HEK293 (cell line): ENCODE measurements around the gene SMARCA2.

ENCODE experiments used
- CTCF ChIA-PET: fragments of 350-600 bp; formaldehyde crosslinking; extraction: SDS; loops from one replicate; lab custom pipeline; 2021; ENCODE audit warnings: antibody characterized with exemption; lab: Yijun Ruan, JAX
- POLR2A ChIA-PET: fragments of 300-600 bp; formaldehyde crosslinking; extraction: SDS; loops from one replicate; lab custom pipeline; 2020; ENCODE audit warnings: antibody characterized with exemption, inconsistent platforms; lab: Yijun Ruan, JAX
- H3K27ac ChIP-seq: fragments of 200-500 bp; sonication (Bioruptor generic); 2 replicates; pipeline ENCODE4 v1.5.1; 2014; ENCODE audit warnings: low read depth, low read length, control low read depth, inconsistent platforms; ENCODE audit errors: extremely low read depth
- H3K36me3 ChIP-seq, 2 experiments: fragments of 200-500 bp in 1 of 2; sonication (Bioruptor generic) in 1 of 2; 1 replicate in 1 of 2; 2 replicates in 1 of 2; pipeline ENCODE4 v1.5.1; 2014 to 2017; ENCODE audit warnings: inconsistent platforms in 2 of 2, low read length in 2 of 2; ENCODE audit not compliant: control insufficient read depth in 2 of 2, insufficient read depth in 1 of 2
- H3K4me1 ChIP-seq: fragments of 200-500 bp; sonication (Bioruptor generic); 2 replicates; pipeline ENCODE4 v1.5.1; 2014; ENCODE audit warnings: mild to moderate bottlenecking, low read length, inconsistent platforms; ENCODE audit not compliant: control insufficient read depth, insufficient read depth
- H3K4me3 ChIP-seq: 2 replicates; pipeline ENCODE4 v1.5.1; 2011; ENCODE audit warnings: low read depth, mild to moderate bottlenecking, control low read depth, low read length, moderate library complexity
- H3K9me3 ChIP-seq: fragments of 200-500 bp; sonication (Bioruptor generic); 2 replicates; pipeline ENCODE4 v1.5.1; 2014; ENCODE audit warnings: low read depth, low read length, inconsistent platforms; ENCODE audit not compliant: control insufficient read depth, insufficient read depth
- KLF10 ChIP-seq: fragments of 450-650 bp; IDR thresholded peaks from 2 replicates; pipeline ENCODE4 v1.5.1; 2018; ENCODE audit warnings: missing biosample characterization, mild to moderate bottlenecking, missing genetic modification characterization
- KLF7 ChIP-seq: fragments of 450-650 bp; formaldehyde crosslinking; IDR thresholded peaks from 2 replicates; pipeline ENCODE4 v1.5.1; 2016; ENCODE audit warnings: missing biosample characterization, missing genetic modification characterization, borderline replicate concordance
- PATZ1 ChIP-seq: fragments of 450-650 bp; formaldehyde crosslinking; IDR thresholded peaks from 2 replicates; pipeline ENCODE4 v1.5.1; 2016; ENCODE audit warnings: missing biosample characterization, missing genetic modification characterization
- PRDM2 ChIP-seq: fragments of 450-650 bp; formaldehyde crosslinking; IDR thresholded peaks from 2 replicates; pipeline ENCODE4 v1.5.1; 2016; ENCODE audit warnings: missing biosample characterization, missing genetic modification characterization, borderline replicate concordance
- SCRT2 ChIP-seq: fragments of 450-650 bp; formaldehyde crosslinking; IDR thresholded peaks from 2 replicates; pipeline ENCODE4 v1.5.1; 2016; ENCODE audit warnings: missing biosample characterization, missing genetic modification characterization
- TRIM28 ChIP-seq: IDR thresholded peaks from 2 replicates; pipeline ENCODE4 v1.6.1; 2011; ENCODE audit warnings: low read length, control low read depth, borderline replicate concordance
- ZFP41 ChIP-seq: fragments of 450-650 bp; formaldehyde crosslinking; IDR thresholded peaks from 2 replicates; pipeline ENCODE4 v1.5.1; 2016; ENCODE audit warnings: missing biosample characterization, missing genetic modification characterization, borderline replicate concordance
- ZNF112 ChIP-seq: fragments of 450-650 bp; formaldehyde crosslinking; IDR thresholded peaks from 2 replicates; pipeline ENCODE4 v1.5.0; 2017; ENCODE audit warnings: missing biosample characterization, missing genetic modification characterization
- ZNF121 ChIP-seq: fragments of 450-650 bp; formaldehyde crosslinking; IDR thresholded peaks from 2 replicates; pipeline ENCODE4 v1.5.1; 2016; ENCODE audit warnings: missing biosample characterization, missing genetic modification characterization
- ZNF140 ChIP-seq: fragments of 450-650 bp; formaldehyde crosslinking; IDR thresholded peaks from 2 replicates; pipeline ENCODE4 v1.5.1; 2016; ENCODE audit warnings: missing biosample characterization, missing genetic modification characterization
- ZNF155 ChIP-seq: fragments of 450-650 bp; formaldehyde crosslinking; IDR thresholded peaks from 2 replicates; pipeline ENCODE4 v1.5.1; 2016; ENCODE audit warnings: missing biosample characterization, missing genetic modification characterization
- ZNF16 ChIP-seq: fragments of 450-650 bp; formaldehyde crosslinking; IDR thresholded peaks from 2 replicates; pipeline ENCODE4 v1.5.1; 2016; ENCODE audit warnings: low read depth, missing biosample characterization, missing genetic modification characterization
- ZNF2 ChIP-seq: fragments of 450-650 bp; formaldehyde crosslinking; IDR thresholded peaks from 2 replicates; pipeline ENCODE4 v1.5.1; 2016; ENCODE audit warnings: missing biosample characterization, missing genetic modification characterization
- ZNF239 ChIP-seq: fragments of 450-650 bp; formaldehyde crosslinking; IDR thresholded peaks from 2 replicates; pipeline ENCODE4 v1.5.1; 2016; ENCODE audit warnings: missing biosample characterization, missing genetic modification characterization
- ZNF302 ChIP-seq: fragments of 450-650 bp; formaldehyde crosslinking; IDR thresholded peaks from 2 replicates; pipeline ENCODE4 v1.5.1; 2016; ENCODE audit warnings: missing biosample characterization, missing genetic modification characterization, low read depth
- ZNF362 ChIP-seq: fragments of 450-650 bp; formaldehyde crosslinking; IDR thresholded peaks from 2 replicates; pipeline ENCODE4 v1.5.1; 2016; ENCODE audit warnings: missing biosample characterization, missing genetic modification characterization
- ZNF514 ChIP-seq: fragments of 450-650 bp; formaldehyde crosslinking; IDR thresholded peaks from 2 replicates; pipeline ENCODE4 v1.5.1; 2016; ENCODE audit warnings: missing biosample characterization, missing genetic modification characterization
- ZNF529 ChIP-seq: fragments of 450-650 bp; formaldehyde crosslinking; IDR thresholded peaks from 2 replicates; pipeline ENCODE4 v1.5.1; 2017; ENCODE audit warnings: missing genetic modification characterization, missing biosample characterization; ENCODE audit not compliant: insufficient replicate concordance
- ZNF621 ChIP-seq: fragments of 450-650 bp; formaldehyde crosslinking; IDR thresholded peaks from 2 replicates; pipeline ENCODE4 v1.5.1; 2017; ENCODE audit warnings: missing biosample characterization, missing genetic modification characterization
- ZNF629 ChIP-seq: fragments of 450-650 bp; formaldehyde crosslinking; IDR thresholded peaks from 2 replicates; pipeline ENCODE4 v1.5.1; 2017; ENCODE audit warnings: missing biosample characterization, missing genetic modification characterization
- ZNF777 ChIP-seq: fragments of 450-650 bp; formaldehyde crosslinking; IDR thresholded peaks from 2 replicates; pipeline ENCODE4 v1.5.1; 2017; ENCODE audit warnings: missing biosample characterization, missing genetic modification characterization, borderline replicate concordance
- ZSCAN4 ChIP-seq: fragments of 450-650 bp; formaldehyde crosslinking; IDR thresholded peaks from 2 replicates; pipeline ENCODE4 v1.5.1; 2017; ENCODE audit warnings: missing biosample characterization, missing genetic modification characterization
- TF ChIP-seq, protein P1 (sequence below): fragments of 450-650 bp; formaldehyde crosslinking; IDR thresholded peaks from 2 replicates; pipeline ENCODE4 v1.5.1; 2016; ENCODE audit warnings: missing biosample characterization, missing genetic modification characterization

SMARCA2 gene

DNA sequence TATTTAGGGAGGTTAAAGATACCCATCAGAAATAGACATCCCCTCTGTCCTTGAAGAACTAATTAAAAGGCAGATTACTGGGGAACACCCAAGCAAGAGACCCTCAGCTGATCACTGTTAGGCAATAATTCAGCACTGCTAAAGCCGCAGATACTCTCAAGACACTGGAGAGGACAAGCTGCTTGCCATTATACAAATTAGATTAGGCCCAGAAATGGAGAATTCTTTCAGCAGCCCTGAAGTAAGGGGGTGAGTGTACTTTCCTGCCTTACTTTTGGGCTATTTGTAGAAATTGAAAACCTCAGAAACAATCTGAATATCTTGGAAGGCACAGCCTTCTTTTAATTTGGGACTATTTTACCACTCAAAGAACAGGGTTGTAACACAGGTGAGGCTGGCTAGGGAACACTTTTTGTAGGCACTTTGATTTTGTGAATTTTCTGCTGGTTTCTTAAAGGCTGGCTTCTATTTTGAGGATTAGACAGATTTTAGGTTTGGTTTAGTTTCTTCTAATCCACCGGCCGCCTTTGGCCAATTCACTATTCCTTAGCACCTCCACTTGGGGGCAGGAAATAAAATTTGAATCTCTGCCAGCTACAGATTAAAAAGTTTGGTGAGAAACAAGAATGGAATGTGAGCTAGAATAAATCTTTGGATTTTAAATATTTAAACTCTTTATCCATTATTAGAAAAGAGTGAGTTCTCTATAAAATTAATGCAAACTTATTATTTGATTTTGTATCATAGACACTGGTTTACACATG, 106.0 kb downstream of the SMARCA2 start (continued):
- TF ChIP-seq ZSCAN4 (tag by site-specific recombination) (no peak), ZNF112 (no peak), PATZ1 (tag by site-specific recombination) (no peak), ZNF16 (no peak), ZNF529 (tag by site-specific recombination) (no peak), ZNF121 (tag by site-specific recombination) (no peak), ZNF514 (tag by site-specific recombination) (no peak), KLF10 (tag by site-specific recombination) (no peak), ZNF629 (tag by site-specific recombination) (no peak), ZNF777 (tag by site-specific recombination) (no peak), ZFP41 (tag by site-specific recombination) (no peak)
- TF ChIP-seq, protein P1, sequence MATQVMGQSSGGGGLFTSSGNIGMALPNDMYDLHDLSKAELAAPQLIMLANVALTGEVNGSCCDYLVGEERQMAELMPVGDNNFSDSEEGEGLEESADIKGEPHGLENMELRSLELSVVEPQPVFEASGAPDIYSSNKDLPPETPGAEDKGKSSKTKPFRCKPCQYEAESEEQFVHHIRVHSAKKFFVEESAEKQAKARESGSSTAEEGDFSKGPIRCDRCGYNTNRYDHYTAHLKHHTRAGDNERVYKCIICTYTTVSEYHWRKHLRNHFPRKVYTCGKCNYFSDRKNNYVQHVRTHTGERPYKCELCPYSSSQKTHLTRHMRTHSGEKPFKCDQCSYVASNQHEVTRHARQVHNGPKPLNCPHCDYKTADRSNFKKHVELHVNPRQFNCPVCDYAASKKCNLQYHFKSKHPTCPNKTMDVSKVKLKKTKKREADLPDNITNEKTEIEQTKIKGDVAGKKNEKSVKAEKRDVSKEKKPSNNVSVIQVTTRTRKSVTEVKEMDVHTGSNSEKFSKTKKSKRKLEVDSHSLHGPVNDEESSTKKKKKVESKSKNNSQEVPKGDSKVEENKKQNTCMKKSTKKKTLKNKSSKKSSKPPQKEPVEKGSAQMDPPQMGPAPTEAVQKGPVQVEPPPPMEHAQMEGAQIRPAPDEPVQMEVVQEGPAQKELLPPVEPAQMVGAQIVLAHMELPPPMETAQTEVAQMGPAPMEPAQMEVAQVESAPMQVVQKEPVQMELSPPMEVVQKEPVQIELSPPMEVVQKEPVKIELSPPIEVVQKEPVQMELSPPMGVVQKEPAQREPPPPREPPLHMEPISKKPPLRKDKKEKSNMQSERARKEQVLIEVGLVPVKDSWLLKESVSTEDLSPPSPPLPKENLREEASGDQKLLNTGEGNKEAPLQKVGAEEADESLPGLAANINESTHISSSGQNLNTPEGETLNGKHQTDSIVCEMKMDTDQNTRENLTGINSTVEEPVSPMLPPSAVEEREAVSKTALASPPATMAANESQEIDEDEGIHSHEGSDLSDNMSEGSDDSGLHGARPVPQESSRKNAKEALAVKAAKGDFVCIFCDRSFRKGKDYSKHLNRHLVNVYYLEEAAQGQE (tag by site-specific recombination), result no peak

DNA sequence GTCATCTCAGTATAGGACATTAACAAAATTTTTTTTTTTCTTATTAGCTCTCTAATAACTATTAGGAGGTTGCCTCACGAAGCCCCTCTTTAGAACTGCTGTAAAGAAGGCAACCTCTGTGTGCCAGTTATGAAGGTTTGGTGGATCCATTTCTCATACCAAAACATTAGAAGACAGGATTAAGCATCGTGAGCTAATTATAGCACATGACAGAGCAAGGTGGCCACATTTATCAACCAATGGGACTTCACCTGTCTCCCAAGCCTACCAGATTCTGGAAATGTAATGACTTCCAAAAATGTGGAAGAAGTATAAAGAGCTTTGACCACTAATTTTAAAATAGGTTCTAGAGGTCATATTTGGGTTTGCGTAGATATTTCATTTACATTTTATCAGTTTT, 107.2 kb downstream of the SMARCA2 start:
- ChIA-PET POLR2A (no interaction called here), CTCF (interaction anchor here (0.6 to 2.9 kb wide), 6 partner anchors 10 to 607 kb away, joined by 3 to 11 read pairs (median 4); no protein-coding TSS in a partner anchor)
- Histone ChIP-seq H3K4me3 (no peak overlapping the region), H3K36me3 (peaks cover 4 to 50% of the 10 kb centered on the region in 2 experiments; a peak in 2 of 3 replicates), H3K27ac (no peak overlapping the region), H3K9me3 (no peaks in the 10 kb centered on the region), H3K4me1 (no peaks in the 10 kb centered on the region)
- no peak for TF ChIP-seq ZNF140 (tag by site-specific recombination)
- TF ChIP-seq ZNF155 (tag by site-specific recombination), result no peak
- no peak for TF ChIP-seq ZNF302 (tag by site-specific recombination)
- TF ChIP-seq PRDM2 (tag by site-specific recombination), result no peak
- no peak for TF ChIP-seq ZNF629 (tag by site-specific recombination)
- TF ChIP-seq ZNF621 (tag by site-specific recombination), result no peak
- TF ChIP-seq ZNF239 (tag by site-specific recombination), result no peak
- no peak for TF ChIP-seq TRIM28
- no peak for TF ChIP-seq KLF7
- no peak for TF ChIP-seq SCRT2 (tag by site-specific recombination)
- no peak for TF ChIP-seq ZNF2
- TF ChIP-seq ZNF362, result no peak
